ENCODE measurements around the gene KLC3. TPM values are rescaled to one million over a fixed set of nuclear protein-coding genes. Genes with fewer than 3 reads are reported as not detected.

Gene KLC3
- total and polyA plus RNA-seq, 2 donors (not counting 1 experiment from before 2014, with no cell fraction given): not detected

DNA sequence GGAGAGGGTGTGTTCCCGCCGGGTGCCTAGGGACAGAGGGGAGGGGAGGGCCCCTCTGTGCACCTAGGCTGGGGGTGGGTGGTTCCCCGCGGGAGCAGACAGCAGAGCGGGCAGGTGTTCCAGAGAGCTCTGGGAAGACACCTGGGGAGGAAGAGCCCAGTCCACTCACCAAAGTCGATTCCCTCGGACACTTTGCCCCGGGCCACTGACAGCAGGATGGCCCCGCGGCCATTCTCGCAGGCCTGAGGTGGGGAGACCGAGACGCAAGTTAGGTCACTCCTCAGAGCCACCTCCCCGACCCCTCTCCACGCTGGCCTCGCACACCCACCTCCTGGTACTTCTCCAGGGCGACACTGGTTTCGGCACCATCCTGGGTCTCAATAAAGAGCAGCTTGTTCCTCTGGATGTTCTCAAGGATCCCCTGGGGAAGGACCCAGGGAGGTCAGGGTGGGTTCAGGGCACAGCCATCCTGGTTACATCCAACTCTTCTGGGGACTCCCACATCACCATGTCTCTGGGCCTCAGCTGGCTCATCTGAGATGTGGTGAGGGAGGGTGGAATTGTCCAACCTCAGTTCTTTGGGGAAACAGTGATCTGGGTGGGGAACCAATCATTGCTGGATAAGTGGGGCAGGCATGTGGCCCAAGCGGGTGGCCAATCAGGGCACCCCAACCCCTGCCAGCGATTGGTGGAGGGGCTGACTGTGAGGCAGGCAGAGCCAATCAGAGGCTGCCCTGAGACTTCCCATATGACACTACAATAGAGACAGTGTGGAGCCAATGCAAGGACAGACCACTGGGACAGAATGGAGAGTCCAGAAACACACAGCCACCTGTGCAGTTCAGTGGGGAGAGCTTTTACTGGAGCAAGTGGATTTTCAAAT is 12.6 kb downstream of the KLC3 start:
- H3K4me1 Mint-ChIP-seq: no peaks in the 10 kb centered on the region
- no peaks in the 10 kb centered on the region for H3K9me3 ChIP-seq (ENCODE audit: control extremely low read depth in 1 of 3, control insufficient read depth in 2 of 3, insufficient read depth in 1 of 3, low read length in 2 of 3)
- no peak overlapping the region for H3K4me2 ChIP-seq (replicated peaks; ENCODE audit: low read depth, low read length, poor library complexity, severe bottlenecking)
- no peaks in the 10 kb centered on the region for H3K4me1 ChIP-seq (ENCODE audit: control insufficient read depth in 2 of 2, insufficient read depth in 2 of 2, low read length in 2 of 2)
- ATAC-seq (ENCODE audit: low read depth): no peak
- 97% methylated on average over 17 of the region's 20 CpGs for WGBS (ENCODE audit: insufficient coverage)
- CTCF ChIA-PET: no interaction called here
- H3K27me3 Mint-ChIP-seq: no peaks in the 10 kb centered on the region
- H3K9ac ChIP-seq (ENCODE audit: low read length): no peak overlapping the region
- H2AFZ ChIP-seq (ENCODE audit: insufficient read depth, low read depth, low read length, poor library complexity, severe bottlenecking): no peak overlapping the region
- H4K20me1 ChIP-seq (ENCODE audit: control insufficient read depth, insufficient read depth, low read length, poor library complexity, severe bottlenecking): no peaks in the 10 kb centered on the region
- intact Hi-C loops (cut with micrococcal nuclease): no loop called here
- POLR2A ChIA-PET: no interaction called here
- peaks cover 1 to 5% of the 10 kb centered on the region in 2 experiments for H3K36me3 ChIP-seq (replicated peaks in 1 of 2; ENCODE audit: control extremely low read depth in 1 of 2, control insufficient read depth in 1 of 2, extremely low read depth in 1 of 2, insufficient read depth in 2 of 2, low read length in 1 of 2)
- TF ChIP-seq EZH2 (IDR thresholded peaks at IDR 0.05; ENCODE audit: borderline replicate concordance, insufficient read depth, low read depth, low read length, poor library complexity, severe bottlenecking): no peak
- TF ChIP-seq, protein P1, sequence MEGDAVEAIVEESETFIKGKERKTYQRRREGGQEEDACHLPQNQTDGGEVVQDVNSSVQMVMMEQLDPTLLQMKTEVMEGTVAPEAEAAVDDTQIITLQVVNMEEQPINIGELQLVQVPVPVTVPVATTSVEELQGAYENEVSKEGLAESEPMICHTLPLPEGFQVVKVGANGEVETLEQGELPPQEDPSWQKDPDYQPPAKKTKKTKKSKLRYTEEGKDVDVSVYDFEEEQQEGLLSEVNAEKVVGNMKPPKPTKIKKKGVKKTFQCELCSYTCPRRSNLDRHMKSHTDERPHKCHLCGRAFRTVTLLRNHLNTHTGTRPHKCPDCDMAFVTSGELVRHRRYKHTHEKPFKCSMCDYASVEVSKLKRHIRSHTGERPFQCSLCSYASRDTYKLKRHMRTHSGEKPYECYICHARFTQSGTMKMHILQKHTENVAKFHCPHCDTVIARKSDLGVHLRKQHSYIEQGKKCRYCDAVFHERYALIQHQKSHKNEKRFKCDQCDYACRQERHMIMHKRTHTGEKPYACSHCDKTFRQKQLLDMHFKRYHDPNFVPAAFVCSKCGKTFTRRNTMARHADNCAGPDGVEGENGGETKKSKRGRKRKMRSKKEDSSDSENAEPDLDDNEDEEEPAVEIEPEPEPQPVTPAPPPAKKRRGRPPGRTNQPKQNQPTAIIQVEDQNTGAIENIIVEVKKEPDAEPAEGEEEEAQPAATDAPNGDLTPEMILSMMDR (IDR thresholded peaks at IDR 0.05): no peak
- no peaks in the 10 kb centered on the region for H3K27me3 ChIP-seq (replicated peaks in 1 of 4; ENCODE audit: control extremely low read depth in 1 of 4, control insufficient read depth in 3 of 4, insufficient read depth in 4 of 4, low read length in 3 of 4)
- DNase-seq: no peak
- no peaks in the 10 kb centered on the region for H3K79me2 ChIP-seq (ENCODE audit: control insufficient read depth, insufficient read depth, low read length)
- no peak overlapping the region for H3K27ac ChIP-seq (ENCODE audit: low read length in 2 of 2)
- no peak overlapping the region for H3K4me3 ChIP-seq (ENCODE audit: control extremely low read depth in 1 of 5, extremely low read depth in 1 of 5, insufficient read depth in 1 of 5, low read depth in 2 of 5, low read length in 4 of 5)
- no peak overlapping the region for H3K27ac Mint-ChIP-seq
- no peak overlapping the region for H3K4me3 Mint-ChIP-seq
- no peaks in the 10 kb centered on the region for H3K9me3 Mint-ChIP-seq (ENCODE audit: insufficient read depth)

DNA sequence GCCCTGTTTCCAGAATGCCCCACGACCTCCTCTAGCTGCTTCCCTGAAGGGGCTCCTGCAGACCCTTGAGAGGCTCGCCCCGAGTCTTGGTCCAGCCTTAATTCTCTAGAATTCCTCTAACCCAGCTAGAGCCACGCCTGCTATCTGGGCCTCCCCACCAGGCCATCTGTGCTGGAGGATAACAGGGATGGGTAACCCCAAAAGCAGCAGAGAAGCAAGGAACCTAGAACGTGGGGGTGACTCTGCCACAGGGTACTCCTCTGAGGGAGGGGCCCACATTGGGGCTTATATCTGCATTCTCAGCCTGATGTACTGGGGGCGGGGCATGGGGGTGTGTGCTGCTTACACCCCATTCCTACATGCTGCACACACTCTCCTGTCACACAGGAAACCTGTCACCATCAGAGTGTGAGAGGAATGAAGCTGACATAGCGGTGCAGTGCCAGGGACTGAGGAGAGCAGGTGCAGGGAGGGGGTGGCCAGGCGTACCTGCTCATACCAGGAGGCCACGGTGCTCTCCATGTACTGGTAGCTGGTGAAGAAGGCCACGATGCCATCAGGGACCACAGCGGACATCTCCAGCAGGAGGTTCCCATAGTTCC is 13.8 kb downstream of the KLC3 start:
- ATAC-seq (ENCODE audit: low read depth) (no peak), DNase-seq (no peak)
- no peaks in the 10 kb centered on the region for H3K4me1 ChIP-seq (ENCODE audit: control insufficient read depth in 2 of 2, insufficient read depth in 2 of 2, low read length in 2 of 2)
- no peak overlapping the region for H3K9ac ChIP-seq (ENCODE audit: low read length)
- no peak overlapping the region for H2AFZ ChIP-seq (ENCODE audit: insufficient read depth, low read depth, low read length, poor library complexity, severe bottlenecking)
- no peaks in the 10 kb centered on the region for H3K27me3 ChIP-seq (replicated peaks in 1 of 4; ENCODE audit: control extremely low read depth in 1 of 4, control insufficient read depth in 3 of 4, insufficient read depth in 4 of 4, low read length in 3 of 4)
- intact Hi-C loops (cut with micrococcal nuclease): no loop called here
- no peaks in the 10 kb centered on the region for H3K79me2 ChIP-seq (ENCODE audit: control insufficient read depth, insufficient read depth, low read length)
- no peak overlapping the region for H3K4me3 Mint-ChIP-seq
- no peak overlapping the region for H3K27ac Mint-ChIP-seq
- no peaks in the 10 kb centered on the region for H3K9me3 Mint-ChIP-seq (ENCODE audit: insufficient read depth)
- no peak for TF ChIP-seq EZH2 (IDR thresholded peaks at IDR 0.05; ENCODE audit: borderline replicate concordance, insufficient read depth, low read depth, low read length, poor library complexity, severe bottlenecking)
- TF ChIP-seq, protein P1 (IDR thresholded peaks at IDR 0.05): no peak
- H3K4me1 Mint-ChIP-seq: no peaks in the 10 kb centered on the region
- H3K36me3 ChIP-seq (replicated peaks in 1 of 2; ENCODE audit: control extremely low read depth in 1 of 2, control insufficient read depth in 1 of 2, extremely low read depth in 1 of 2, insufficient read depth in 2 of 2, low read length in 1 of 2): peaks cover 1 to 5% of the 10 kb centered on the region in 2 experiments
- H3K4me3 ChIP-seq (ENCODE audit: control extremely low read depth in 1 of 5, extremely low read depth in 1 of 5, insufficient read depth in 1 of 5, low read depth in 2 of 5, low read length in 4 of 5): no peak overlapping the region
- no peaks in the 10 kb centered on the region for H3K9me3 ChIP-seq (ENCODE audit: control extremely low read depth in 1 of 3, control insufficient read depth in 2 of 3, insufficient read depth in 1 of 3, low read length in 2 of 3)
- no peak overlapping the region for H3K27ac ChIP-seq (ENCODE audit: low read length in 2 of 2)
- H3K27me3 Mint-ChIP-seq: no peaks in the 10 kb centered on the region
- H4K20me1 ChIP-seq (ENCODE audit: control insufficient read depth, insufficient read depth, low read length, poor library complexity, severe bottlenecking): no peaks in the 10 kb centered on the region
- ChIA-PET CTCF (no interaction called here), POLR2A (no interaction called here)
- H3K4me2 ChIP-seq (replicated peaks; ENCODE audit: low read depth, low read length, poor library complexity, severe bottlenecking): no peak overlapping the region
- 93% methylated on average over 9 of the region's 11 CpGs for WGBS (ENCODE audit: insufficient coverage)

Data from B cell (primary cell).